Endothelial cell of umbilical vein (primary cell): ENCODE results near the gene MYH9.

Source experiments
- FOS ChIP-seq: IDR thresholded peaks from 2 replicates; pipeline ENCODE4 v1.6.1; 2011; ENCODE audit warnings: mild to moderate bottlenecking, low read length, moderate library complexity, borderline replicate concordance; ENCODE audit not compliant: insufficient read depth
- MYC ChIP-seq: IDR thresholded peaks from one replicate; pipeline ENCODE4 v1.6.1; 2011; ENCODE audit warnings: mild to moderate bottlenecking, low read depth, low read length
- POLR2A ChIP-seq: IDR thresholded peaks from 2 replicates; pipeline ENCODE4 v1.6.1; 2012; ENCODE audit warnings: low read depth, mild to moderate bottlenecking, control low read depth, low read length
- POLR2AphosphoS5 ChIP-seq: IDR thresholded peaks from 2 replicates; pipeline ENCODE4 v1.6.1; 2012; ENCODE audit warnings: low read depth, mild to moderate bottlenecking, control low read depth, low read length, moderate library complexity; ENCODE audit not compliant: insufficient read depth
- TF ChIP-seq, protein P1 (sequence below), 2 donors: IDR thresholded peaks; 1 replicate in 1 of 2; 2 replicates in 1 of 2; pipeline ENCODE4 v1.5.1; 2011; ENCODE audit warnings: low read length in 2 of 2, mild to moderate bottlenecking in 2 of 2, moderate library complexity in 2 of 2, control low read depth in 1 of 2, inconsistent platforms in 1 of 2, low read depth in 1 of 2; ENCODE audit not compliant: insufficient read depth in 1 of 2; ENCODE audit errors: extremely low read depth in 1 of 2
- TF ChIP-seq, protein P2 (sequence below): IDR thresholded peaks from 2 replicates; pipeline ENCODE4 v1.6.1; 2011; ENCODE audit not compliant: insufficient read depth, insufficient read length

DNA sequence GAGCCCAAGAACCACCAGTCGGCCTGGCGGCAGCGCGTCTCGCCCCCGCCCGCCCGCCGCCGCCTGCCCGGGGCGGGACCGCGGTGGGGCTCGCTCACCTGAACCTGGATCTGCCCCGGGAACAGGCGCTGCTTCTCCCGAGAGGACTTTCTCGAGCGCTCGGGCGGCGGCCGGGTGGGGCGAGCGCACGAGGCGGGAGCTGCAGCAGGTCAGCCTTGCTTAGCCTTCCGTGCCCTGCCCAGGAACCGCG is 133 bp downstream of the MYH9 start:
- TF ChIP-seq, protein P1, sequence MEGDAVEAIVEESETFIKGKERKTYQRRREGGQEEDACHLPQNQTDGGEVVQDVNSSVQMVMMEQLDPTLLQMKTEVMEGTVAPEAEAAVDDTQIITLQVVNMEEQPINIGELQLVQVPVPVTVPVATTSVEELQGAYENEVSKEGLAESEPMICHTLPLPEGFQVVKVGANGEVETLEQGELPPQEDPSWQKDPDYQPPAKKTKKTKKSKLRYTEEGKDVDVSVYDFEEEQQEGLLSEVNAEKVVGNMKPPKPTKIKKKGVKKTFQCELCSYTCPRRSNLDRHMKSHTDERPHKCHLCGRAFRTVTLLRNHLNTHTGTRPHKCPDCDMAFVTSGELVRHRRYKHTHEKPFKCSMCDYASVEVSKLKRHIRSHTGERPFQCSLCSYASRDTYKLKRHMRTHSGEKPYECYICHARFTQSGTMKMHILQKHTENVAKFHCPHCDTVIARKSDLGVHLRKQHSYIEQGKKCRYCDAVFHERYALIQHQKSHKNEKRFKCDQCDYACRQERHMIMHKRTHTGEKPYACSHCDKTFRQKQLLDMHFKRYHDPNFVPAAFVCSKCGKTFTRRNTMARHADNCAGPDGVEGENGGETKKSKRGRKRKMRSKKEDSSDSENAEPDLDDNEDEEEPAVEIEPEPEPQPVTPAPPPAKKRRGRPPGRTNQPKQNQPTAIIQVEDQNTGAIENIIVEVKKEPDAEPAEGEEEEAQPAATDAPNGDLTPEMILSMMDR (IDR thresholded peaks at IDR 0.05; ENCODE audit: extremely low read depth in 1 of 2, insufficient read depth in 1 of 2, low read depth in 1 of 2, low read length in 2 of 2), result no peak
- TF ChIP-seq FOS (no peak), POLR2A (peak; percentile 98), POLR2AphosphoS5 (peak; percentile 99), MYC (no peak)
- TF ChIP-seq, protein P2, sequence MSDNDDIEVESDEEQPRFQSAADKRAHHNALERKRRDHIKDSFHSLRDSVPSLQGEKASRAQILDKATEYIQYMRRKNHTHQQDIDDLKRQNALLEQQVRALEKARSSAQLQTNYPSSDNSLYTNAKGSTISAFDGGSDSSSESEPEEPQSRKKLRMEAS, result no peak
